Activated CD8-positive, alpha-beta memory T cell treated with anti-CD3 and anti-CD28 coated beads, Interleukin-2, amount 50 U/mL, for 48 hours (primary cell): Measurements from ENCODE around the gene DNAH14.

Experiments
- DNase-seq: peaks from one replicate; pipeline ENCODE4 v3.0.0-alpha.2; 2020

Gene DNAH14

DNA sequence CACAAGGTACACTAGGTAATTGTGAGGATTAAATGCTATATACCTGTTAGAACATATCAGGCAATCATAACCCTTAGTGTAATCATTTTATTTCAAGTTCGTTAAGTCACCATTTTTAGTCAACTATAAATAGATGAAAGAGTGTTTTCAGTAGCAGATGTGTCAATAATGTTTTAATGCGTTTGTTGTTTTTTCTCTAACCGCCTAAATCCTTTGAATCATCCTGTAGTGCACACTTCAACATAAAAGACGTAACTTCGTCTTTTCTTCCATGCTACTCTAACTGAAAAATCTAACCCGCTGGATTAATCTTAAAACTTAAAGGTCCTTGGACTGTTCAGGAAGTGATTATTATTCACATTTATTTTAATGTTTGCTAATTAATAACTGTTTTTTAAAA, 505.6 kb downstream of the DNAH14 start:
- no peak for DNase-seq

DNA sequence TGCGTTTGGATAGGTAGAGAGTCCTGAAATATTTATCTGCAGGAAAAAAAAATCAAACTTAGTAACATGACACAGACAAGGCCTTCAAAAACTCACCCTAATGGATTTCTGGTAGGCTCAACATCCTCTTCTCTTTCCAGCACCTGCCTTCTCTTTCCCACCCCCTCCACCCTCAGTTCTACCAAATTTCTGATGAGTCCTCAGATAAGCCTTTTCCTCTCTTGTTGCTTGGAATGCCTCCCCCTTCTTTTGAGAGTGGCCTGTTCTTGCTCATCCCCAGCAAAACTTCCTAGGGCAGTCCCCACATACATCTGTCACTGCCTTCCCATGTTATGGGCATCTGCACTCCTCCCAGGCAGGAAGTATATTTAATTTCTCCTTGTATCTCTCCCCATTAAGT, 506.0 kb downstream of the DNAH14 start:
- no peak for DNase-seq

DNA sequence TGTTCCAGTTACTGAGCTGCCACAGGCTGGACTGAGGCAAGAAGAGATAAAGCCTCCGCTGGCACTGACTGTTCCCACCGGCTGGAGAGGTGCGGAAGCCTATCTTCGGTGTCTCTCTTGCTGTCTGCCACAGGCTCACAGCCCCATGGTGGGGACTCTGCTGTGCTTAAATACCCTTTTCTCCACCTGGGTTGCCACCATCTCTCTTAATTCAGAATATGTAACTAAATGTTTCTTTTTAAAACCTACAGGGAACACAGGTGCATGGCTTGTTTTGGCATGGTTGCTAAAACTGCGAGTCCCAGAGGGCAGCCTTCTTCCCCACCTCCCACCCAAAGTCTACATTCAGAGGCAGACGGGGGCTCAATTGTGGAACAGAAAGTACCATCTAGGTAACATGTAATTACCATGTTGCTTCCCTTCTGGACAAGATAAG, 506.5 kb downstream of the DNAH14 start:
- no peak for DNase-seq

DNA sequence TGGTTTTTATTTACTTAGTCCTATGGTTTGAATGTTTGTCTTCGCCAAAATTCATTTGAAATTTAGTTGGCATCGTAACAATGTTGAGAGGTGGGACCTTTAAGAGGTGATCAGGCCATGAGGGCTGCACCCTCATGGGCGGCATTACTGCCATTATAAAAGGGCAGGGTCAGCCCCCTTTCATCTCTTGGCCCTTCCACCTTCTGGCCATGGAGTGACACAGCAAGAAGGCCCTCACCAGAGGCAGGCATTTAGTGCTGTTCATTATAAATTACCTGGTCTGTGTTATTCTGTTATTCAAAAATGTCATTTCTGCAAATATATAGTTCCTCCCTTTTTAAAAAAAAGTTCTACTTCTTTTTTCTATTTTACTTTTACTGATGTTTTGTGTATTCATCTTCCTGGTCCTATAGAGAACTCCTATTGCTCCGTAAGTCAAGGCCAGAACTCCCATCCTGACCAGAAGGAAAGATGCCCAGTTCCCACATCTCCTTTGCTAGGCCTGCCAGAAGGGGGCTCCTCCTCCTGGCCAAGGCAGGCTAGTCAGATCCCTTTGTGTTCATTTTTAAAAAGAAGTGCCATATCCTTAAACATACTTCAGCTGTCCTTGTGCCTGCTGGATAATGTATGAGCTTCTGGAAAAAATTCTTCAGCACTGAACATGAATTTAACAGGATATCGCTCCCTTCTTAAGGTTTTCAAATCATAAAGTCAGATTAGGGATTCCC, 508.4 kb downstream of the DNAH14 start:
- no peak for DNase-seq

DNA sequence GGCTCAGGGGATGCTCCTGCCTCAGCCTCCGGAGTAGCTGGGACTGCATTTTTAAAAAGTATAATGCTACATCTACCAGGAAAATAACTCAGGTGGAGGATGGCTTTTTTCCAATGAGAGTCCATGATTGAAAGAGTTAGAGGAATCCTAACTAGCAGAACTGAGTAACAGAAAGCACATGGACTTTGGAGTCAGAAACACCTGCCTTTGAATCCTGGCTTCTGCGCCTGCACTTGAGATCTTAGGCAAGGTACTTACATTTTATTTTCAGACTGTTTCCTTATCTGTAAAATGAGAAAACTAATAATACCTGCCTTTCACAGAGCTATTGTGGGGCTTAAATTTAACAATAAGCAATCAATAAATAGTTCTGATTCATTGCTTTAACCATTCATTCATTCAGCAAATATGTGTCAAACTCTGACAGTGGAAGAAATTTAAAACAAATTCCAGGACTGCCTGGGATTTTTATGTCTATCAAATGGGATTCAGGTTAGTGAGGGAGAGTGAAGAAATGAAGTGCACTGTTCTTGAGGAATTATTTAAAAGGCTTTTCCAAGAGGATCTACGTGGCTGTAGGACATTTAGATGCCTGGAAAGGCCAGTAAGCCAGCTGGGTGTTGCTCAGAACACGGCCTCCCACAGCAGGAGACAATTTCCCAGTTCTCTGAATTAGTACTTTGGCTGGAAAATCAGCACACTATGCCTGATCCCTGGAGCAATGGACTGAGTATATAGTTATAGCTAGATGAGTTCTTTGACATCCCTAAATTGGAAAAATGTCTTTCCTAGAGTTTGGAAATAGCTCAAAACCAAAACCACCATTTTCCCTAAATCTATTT, 511.1 kb downstream of the DNAH14 start:
- no peak for DNase-seq

DNA sequence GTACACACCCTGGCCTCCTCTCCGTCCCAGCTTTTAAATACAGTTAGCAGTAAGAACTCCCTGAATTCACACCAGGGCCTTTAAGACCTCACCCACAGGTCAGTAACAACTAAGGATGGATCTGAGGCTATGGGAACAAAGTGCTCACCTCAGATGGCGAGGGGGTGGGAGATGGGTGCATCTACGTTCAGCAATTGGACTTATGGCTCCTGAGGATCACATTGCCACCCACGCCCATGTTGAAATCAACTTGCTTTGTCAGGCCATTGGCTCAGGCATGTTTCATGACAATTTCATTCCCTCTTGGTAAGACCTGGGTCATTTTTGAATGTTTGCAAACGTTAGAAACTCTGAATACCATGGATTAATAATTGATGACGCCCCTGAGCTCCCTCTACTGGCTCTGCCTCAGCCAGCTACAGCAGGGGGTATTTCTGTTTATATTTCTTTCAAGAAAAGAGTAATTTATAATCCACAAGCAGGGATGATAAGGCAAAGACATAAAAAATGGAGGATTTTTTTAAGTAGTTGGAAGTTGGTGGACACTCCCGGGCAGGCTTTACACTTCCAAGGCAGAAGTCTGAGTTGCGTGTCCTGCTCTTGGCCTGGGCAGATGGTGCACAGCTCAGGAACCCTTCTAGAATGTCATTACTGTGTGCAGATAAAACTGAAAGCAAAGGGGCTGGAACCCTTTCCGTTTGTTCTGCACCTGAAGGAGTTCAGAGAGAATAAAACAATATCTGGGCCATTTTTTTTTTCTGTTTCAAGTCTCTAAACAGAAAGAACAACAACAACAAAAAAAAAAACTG, 512.0 kb downstream of the DNAH14 start:
- no peak for DNase-seq

DNA sequence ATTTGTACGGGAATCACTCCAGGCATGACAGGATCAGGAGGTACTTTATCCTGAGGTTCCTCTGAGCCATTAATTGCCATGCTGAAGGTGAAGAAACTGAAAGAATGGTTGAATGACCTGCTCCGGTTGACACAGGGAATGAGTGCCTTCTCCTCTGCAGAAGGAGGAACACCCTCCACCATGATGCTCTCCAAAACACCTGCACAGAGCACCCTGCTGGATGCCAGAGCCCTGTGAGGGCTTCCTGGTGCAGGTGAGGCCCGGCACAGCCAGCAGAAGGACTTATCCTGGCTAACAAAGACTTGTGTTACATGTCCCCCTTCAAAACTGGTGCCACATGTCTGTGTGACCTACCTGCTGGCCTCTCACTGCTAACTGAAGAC, 512.6 kb downstream of the DNAH14 start:
- no peak for DNase-seq

DNA sequence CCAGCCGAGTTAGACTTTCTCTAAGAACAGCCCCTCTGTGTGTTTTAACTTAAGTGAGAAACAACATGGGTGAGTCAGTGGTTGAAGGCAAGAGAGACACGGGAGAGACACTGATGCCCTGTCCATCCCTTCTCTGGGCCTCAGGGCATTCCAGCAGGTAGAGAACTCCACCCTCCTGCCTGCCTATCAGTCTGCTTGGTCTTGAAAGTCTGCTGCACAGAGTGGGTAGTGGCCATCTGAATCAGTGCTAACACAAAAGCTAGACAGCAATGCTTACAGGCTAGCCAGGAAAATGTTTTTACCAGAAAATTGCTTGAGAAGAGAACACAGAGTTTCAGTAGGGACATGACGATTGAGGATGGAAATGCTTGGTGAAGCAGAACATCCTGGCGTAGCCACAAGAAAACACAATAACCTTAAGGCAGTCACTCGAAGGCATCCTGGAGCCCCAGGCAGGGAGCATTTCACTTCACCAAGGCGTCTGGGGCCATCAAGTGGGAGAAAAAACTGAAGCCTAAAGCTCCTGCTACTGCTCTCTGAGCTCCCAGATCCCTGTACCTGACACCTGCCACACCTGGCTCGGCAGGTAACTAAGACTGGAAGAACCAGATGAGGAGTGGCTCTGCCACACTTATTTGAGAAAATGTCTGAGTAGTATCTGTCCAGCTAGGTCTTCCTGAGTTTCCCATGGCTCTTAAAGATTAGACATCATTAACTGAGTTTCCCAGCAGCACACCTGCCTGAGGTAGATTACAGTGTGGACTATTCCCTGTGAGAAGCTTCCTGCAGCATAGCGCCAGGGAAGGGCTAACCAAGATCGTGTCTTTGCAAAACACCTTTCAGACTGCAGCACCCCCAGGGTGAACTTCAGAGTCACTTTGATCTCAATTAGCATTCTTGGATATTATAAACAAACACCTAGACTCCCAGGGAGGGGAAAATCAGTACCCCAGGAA, 516.4 kb downstream of the DNAH14 start:
- peak; percentile 57 for DNase-seq

DNA sequence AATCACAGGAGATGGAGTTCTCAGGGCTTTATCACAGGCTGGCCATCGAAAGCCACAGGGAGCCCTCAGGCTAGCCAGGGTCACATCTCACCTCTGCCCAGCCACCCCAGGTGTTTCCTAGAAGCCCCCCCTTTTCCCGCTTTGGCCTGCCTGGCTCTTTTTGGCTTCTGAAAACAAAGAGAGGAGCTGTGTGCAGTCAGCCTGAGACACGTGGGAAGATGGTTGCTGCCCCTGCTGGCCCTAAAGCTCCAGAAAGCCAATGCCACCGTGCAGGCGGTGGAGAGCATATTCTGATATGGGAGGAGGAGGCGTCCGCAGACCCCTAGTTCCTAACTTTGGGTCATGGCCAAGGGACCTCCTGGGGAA, 517.1 kb downstream of the DNAH14 start:
- DNase-seq = peak; percentile 51

DNA sequence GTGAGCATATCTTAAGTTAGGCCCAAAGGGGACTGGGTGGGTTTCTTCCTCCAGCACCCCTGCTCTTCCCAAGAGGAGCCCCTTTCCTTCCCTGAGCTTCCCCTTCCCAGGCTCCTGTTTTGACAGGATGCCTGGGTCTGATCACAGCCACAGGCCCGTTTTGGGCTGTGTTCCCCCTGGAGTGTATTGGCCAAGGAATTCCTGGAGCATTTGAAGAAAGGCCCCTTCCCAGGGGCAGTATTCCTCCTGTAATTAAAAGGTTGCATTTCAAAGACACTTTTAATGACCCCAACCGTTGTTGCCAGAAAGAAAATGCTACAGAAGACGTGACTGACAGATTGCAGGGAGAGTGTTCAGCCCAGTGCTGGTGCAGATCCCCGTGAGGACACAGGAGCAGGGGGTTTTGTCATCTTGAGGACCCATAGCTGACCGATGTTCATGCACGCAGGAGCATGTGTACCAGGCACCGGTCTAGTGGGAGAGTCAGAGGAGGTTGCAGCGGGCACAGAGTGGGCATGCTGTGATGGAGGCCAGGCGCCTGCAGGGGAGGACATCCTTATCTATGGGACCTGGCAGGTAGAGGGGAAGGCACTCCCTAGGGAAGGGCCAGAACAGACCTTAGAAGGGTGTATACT, 517.6 kb downstream of the DNAH14 start:
- DNase-seq = peak; percentile 48

DNA sequence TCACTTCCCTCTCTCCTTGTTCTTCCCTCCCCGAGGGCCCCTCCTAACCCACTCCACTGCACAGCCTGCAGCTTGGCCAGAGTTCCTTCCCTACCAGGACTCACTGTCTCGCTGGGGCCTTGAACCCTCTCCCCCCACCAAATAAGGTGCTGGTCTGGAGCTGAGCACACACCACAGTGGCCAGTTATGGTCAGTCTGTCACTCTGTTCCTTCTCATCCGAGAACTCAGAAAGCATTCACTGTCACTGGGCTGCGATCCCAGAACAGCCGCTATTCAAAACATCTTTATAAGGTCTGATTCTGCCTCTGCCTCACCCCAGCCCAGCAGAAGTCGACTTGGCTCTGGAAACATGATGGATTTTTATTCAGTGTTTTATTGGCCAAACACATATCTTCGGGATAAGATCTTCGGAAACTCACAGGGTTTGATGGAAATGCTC, 518.2 kb downstream of the DNAH14 start:
- DNase-seq = peak; percentile 39

DNA sequence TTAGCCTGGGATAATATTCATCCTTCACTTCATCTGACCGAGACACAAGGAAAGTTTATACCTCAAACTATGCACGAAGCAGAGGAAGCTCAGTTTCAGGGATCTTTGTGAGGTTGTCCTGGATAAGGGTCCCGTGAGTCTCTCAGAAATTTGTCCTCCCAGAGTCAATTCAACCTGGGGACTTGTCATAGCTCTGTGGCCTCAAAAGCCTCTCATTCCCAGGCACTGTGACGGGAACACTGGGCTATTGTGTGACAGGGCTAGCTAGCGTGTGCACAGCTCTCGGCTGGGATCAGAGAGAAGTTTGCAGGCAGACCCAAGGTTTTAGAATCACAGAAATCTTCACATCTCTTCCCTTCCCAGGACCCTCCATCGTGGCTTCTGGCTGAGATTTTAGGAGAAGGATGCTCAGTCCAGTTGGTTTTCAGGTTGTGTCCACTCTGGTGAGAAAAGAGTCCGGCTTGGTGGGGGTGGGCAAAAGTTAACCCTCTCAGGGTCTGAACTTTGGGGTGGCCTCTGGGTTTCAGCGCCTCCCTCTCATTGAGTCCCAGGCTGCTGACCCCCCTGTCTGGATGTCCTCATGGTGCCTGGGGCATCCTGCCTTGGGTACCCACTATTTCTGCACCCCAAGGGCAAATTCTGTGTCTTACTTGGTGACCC, 518.8 kb downstream of the DNAH14 start:
- DNase-seq = peak; percentile 39
